Measurements from ENCODE around the gene SEC23A. TPM values are rescaled to one million over a fixed set of nuclear protein-coding genes. Genes with fewer than 3 reads are reported as not detected.
A peak's percentile ranks its signal among the peaks of the same experiment; 100 is the strongest.
"Not testable (repeated sequence)": the region's sequence is repeated elsewhere in the genome, so short reads cannot be mapped to it uniquely, and the experiment has no call there.

Gene SEC23A
- total and polyA plus RNA-seq, 5 experiments from 2014 or later, result 21.0 to 53.7 (median 28.5) TPM

- Mint-ChIP-seq H3K36me3 (no peaks in the 10 kb centered on the region), H3K4me1 (peaks cover 6 to 26% (median 18%) of the 10 kb centered on the region in 4 donors), H3K27me3 (no peaks in the 10 kb centered on the region), H3K27ac (peak overlapping the region in 1 of 10 donors; percentile 29), H3K9me3 (no peaks in the 10 kb centered on the region), H3K4me3 (no peak overlapping the region)
- ATAC-seq (no peak), DNase-seq (no peak)
- POLR2A ChIA-PET, result interaction anchor here (1.0 kb wide), 1 partner anchor 322 kb away, joined by 7 read pairs; the partner anchor contains the start of gene FBXO33
Observed at GRCh38 chr14:39109893-39110715, 7.1 kb upstream of the SEC23A start.

- Mint-ChIP-seq H3K4me3 (no peak overlapping the region), H3K27me3 (no peaks in the 10 kb centered on the region), H3K27ac (no peak overlapping the region), H3K9me3 (no peaks in the 10 kb centered on the region), H3K36me3 (no peaks in the 10 kb centered on the region), H3K4me1 (peaks cover 5 to 26% (median 14%) of the 10 kb centered on the region in 4 donors)
- POLR2A ChIA-PET, result no interaction called here
- no peak for ATAC-seq
- no peak for DNase-seq
Observed at GRCh38 chr14:39108791-39109190, 5.8 kb upstream of the SEC23A start.

DNA sequence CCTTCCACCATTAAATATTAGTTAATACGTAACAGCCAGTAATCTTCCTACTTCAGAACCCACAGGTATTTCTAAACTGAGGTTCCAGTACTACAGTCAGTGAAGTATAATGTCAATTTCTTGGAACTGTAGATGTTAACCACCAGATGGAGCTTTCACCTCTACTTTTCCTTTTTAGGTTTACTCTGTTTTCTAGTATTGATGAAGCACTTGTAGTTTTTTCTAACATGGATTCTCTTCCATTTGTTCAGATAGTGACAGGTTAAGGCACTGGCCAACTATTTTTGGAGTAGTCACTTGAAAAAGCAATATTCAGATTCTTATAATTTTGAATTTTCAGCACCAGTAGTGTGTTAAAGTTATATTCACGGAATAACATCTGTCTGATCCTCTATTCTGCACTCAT lies 4.6 kb upstream of the SEC23A start:
- ATAC-seq, result no peak
- Mint-ChIP-seq H3K27me3 (no peaks in the 10 kb centered on the region), H3K9me3 (no peaks in the 10 kb centered on the region), H3K36me3 (no peaks in the 10 kb centered on the region), H3K4me1 (peaks cover 8 to 25% (median 18%) of the 10 kb centered on the region in 4 donors), H3K4me3 (no peak overlapping the region), H3K27ac (peak overlapping the region in 2 of 10 donors; percentile 15 to 53)
- POLR2A ChIA-PET, result no interaction called here
- DNase-seq, result peak in 3 of 10 donors; percentile 27 to 41 (median 38)

DNA sequence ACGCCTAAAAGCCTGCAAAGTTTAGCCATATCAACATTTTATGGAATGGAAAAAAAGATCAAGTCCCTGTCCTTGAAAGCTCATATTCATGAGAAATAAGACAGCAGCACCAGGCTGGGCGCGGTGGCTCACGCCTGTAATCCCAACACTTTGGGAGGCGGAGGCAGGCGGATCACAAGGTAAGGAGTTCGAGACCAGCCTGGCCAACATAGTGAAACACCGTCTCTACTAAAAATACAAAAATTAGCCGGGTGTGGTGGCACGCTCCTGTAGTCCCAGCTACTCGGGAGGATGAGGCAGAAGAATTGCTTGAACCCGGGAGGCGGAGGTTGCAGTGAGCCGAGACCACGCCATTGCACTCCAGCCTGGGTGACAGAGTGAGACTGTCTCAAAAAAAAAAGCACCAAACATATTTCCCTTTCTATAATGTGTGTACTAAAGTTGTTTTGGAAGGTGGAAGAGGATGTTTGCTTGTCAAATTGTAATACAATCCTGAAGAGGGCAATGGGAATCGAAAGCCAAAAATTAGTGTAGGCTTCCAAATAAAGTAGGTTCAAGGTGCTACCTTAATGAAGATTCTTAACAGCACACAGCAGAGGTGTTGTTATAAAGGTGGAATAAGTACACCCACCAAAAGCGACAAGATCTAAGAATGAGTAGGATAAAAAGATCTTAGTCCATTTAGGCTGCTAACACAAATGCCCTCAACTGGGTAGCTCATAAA lies 1.2 kb upstream of the SEC23A start:
- Mint-ChIP-seq H3K4me1 (peaks cover 20 to 54% (median 44%) of the 10 kb centered on the region in 4 donors), H3K27ac (peak overlapping the region; percentile 93 to 99 (median 97)), H3K4me3 (peak overlapping the region; percentile 89 to 98 (median 96))
- not testable (repeated sequence) for ATAC-seq, H3K36me3 Mint-ChIP-seq, H3K9me3 Mint-ChIP-seq, H3K27me3 Mint-ChIP-seq, DNase-seq
- POLR2A ChIA-PET, result interaction anchor here (0.9 to 3.4 kb wide), 4 partner anchors 9 to 328 kb away, joined by 3 to 43 read pairs (median 20); partner anchors contain the start of genes FBXO33, GEMIN2, PNN and TRAPPC6B

- Mint-ChIP-seq H3K4me3 (peak overlapping the region; percentile 87 to 97 (median 93)), H3K27me3 (no peaks in the 10 kb centered on the region), H3K27ac (peak overlapping the region; percentile 93 to 99 (median 96)), H3K9me3 (no peaks in the 10 kb centered on the region), H3K36me3 (peaks cover 0 to 7% (median 0%) of the 10 kb centered on the region in 3 donors), H3K4me1 (peaks cover 24 to 61% (median 49%) of the 10 kb centered on the region in 4 donors)
- ATAC-seq, result peak; percentile 6 to 15
- POLR2A ChIA-PET, result interaction anchor here (0.7 to 3.4 kb wide), 10 partner anchors 11 to 333 kb away, joined by 3 to 43 read pairs (median 6); partner anchors contain the start of genes FBXO33, GEMIN2, PNN and TRAPPC6B
- DNase-seq, result peak in 3 of 10 donors; percentile 17 to 21 (median 21)
Observed at GRCh38 chr14:39102265-39102968, 618 bp downstream of the SEC23A start.

DNA sequence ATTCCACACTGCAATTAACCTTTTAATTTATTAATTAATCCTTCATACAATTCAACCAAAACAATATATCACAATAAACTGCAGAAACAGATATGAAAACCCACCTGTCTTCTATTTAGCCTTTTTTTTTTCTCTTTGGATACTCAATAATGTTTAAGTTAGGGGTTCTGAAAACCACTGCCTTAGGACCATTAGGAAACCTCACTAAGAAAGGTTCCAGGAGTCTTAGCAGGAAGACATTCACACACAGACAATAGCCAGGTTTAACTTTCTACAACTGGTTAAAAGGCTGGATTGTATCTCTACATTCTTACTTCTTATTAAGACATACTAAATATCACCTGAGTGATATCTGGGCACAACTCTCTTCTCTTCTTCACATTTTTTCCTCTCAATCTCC lies 3.3 kb downstream of the SEC23A start:
- POLR2A ChIA-PET, result no interaction called here
- Mint-ChIP-seq H3K4me1 (peaks cover 30 to 67% (median 58%) of the 10 kb centered on the region in 4 donors), H3K27ac (peak overlapping the region in 7 of 10 donors; percentile 0 to 67 (median 35)), H3K27me3 (no peaks in the 10 kb centered on the region), H3K4me3 (peak overlapping the region in 8 of 10 donors; percentile 0 to 46 (median 28)), H3K9me3 (no peaks in the 10 kb centered on the region), H3K36me3 (peaks cover 0 to 21% (median 3%) of the 10 kb centered on the region in 3 donors)
- DNase-seq, result no peak
- no peak for ATAC-seq

GRCh38 chr14:39099215-39099614 lies 3.8 kb downstream of the SEC23A start:
- DNase-seq, H3K9me3 Mint-ChIP-seq, H3K4me3 Mint-ChIP-seq, POLR2A ChIA-PET, H3K27me3 Mint-ChIP-seq, ATAC-seq: not testable (repeated sequence)
- Mint-ChIP-seq H3K4me1 (peaks cover 31 to 67% (median 59%) of the 10 kb centered on the region in 4 donors), H3K36me3 (peaks cover 0 to 26% (median 7%) of the 10 kb centered on the region in 3 donors), H3K27ac (peak overlapping the region in 5 of 10 donors; percentile 18 to 67 (median 54))

- ATAC-seq (peak; percentile 70 to 92), DNase-seq (peak in 2 of 10 donors; percentile 36 to 46)
- H3K4me1 Mint-ChIP-seq, result peaks cover 23 to 57% (median 48%) of the 10 kb centered on the region in 4 donors
- POLR2A ChIA-PET, result interaction anchor here (0.9 kb wide), 1 partner anchor 169 kb away, joined by 4 read pairs; no protein-coding TSS in a partner anchor
- H3K36me3 Mint-ChIP-seq, result peaks cover 0 to 38% (median 9%) of the 10 kb centered on the region in 3 donors
- H3K4me3 Mint-ChIP-seq, result peak overlapping the region in 9 of 10 donors; percentile 1 to 51 (median 39)
- H3K27me3 Mint-ChIP-seq, result no peaks in the 10 kb centered on the region
- peak overlapping the region; percentile 17 to 85 (median 80) for H3K27ac Mint-ChIP-seq
- no peaks in the 10 kb centered on the region for H3K9me3 Mint-ChIP-seq
Observed at GRCh38 chr14:39097159-39097558, 5.9 kb downstream of the SEC23A start.

DNA sequence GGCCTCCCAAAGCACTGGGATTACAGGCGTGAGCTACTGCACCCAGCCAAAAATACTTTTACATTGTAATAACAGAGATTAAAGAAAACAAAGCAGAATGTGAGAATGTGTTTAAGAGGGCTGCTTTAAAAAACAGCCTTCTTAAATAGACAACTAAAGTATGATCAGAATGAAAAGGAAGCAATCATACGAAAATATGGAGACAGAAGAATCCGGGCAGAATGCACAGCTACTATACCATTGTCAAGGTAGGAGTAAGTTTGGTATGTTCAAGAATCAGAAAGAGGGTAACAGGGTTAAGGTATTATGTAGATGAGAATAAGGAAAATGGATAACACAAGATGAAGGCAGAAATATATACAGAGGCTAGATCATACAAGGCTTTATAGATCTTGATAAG lies 8.5 kb downstream of the SEC23A start:
- Mint-ChIP-seq H3K27ac (peak overlapping the region; percentile 5 to 85 (median 58)), H3K9me3 (no peaks in the 10 kb centered on the region), H3K4me3 (peak overlapping the region in 1 of 10 donors; percentile 25), H3K4me1 (peaks cover 17 to 43% (median 32%) of the 10 kb centered on the region in 4 donors), H3K36me3 (peaks cover 0 to 59% (median 15%) of the 10 kb centered on the region in 3 donors), H3K27me3 (no peaks in the 10 kb centered on the region)
- POLR2A ChIA-PET, result no interaction called here
- ATAC-seq, result no peak
- DNase-seq, result no peak

DNA sequence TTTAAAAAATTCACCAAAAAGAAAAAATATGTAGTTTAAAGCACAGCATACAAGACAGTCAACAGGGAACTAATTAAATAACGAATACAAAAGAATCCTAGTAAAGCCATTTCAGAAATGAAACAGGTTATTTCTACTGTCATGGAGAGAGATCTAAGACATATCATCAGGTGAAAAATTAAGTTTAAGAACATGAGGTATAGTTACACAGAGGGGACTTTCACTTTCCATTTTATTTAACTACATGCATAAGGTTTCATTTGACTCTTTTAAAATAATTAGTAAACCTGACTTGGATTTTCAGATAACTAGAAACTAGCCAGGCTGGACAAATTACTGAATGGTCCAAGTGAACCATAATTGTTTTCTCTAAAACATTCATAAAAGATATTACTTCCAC lies 11.3 kb downstream of the SEC23A start:
- no peak overlapping the region for H3K4me3 Mint-ChIP-seq
- DNase-seq (no peak), ATAC-seq (no peak)
- H3K27me3 Mint-ChIP-seq, result no peaks in the 10 kb centered on the region
- POLR2A ChIA-PET, result no interaction called here
- peaks cover 10 to 31% (median 18%) of the 10 kb centered on the region in 4 donors for H3K4me1 Mint-ChIP-seq
- peak overlapping the region in 7 of 10 donors; percentile 3 to 38 (median 33) for H3K27ac Mint-ChIP-seq
- no peaks in the 10 kb centered on the region for H3K9me3 Mint-ChIP-seq
- peaks cover 0 to 78% (median 17%) of the 10 kb centered on the region in 3 donors for H3K36me3 Mint-ChIP-seq

- DNase-seq, result no peak
- H3K4me1 Mint-ChIP-seq, result peaks cover 10 to 31% (median 17%) of the 10 kb centered on the region in 4 donors
- POLR2A ChIA-PET, result no interaction called here
- no peak for ATAC-seq
- H3K9me3 Mint-ChIP-seq, result no peaks in the 10 kb centered on the region
- H3K27ac Mint-ChIP-seq, result peak overlapping the region in 1 of 10 donors; percentile 20
- no peak overlapping the region for H3K4me3 Mint-ChIP-seq
- no peaks in the 10 kb centered on the region for H3K27me3 Mint-ChIP-seq
- peaks cover 0 to 82% (median 24%) of the 10 kb centered on the region in 3 donors for H3K36me3 Mint-ChIP-seq
Observed at GRCh38 chr14:39090548-39091111, 12.4 kb downstream of the SEC23A start.

DNA sequence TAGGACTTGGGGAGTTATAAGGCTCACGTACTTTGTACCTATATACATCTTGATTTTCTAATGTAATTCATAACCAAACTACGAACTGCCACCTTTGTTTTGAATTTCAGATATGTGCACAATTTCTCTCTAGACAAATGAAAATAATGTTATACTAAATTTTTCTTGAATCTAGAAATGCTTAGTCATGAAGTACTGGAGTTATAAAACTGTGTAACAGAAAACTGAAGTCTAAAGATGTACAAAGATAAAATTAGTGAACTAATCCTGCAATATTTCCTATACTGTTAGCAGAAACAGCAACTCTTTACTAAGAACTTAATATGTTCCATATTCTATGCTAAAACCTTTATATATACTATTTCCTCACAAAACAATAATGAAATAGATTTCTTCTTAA lies 15.5 kb downstream of the SEC23A start:
- H3K4me3 Mint-ChIP-seq, result no peak overlapping the region
- POLR2A ChIA-PET, result no interaction called here
- no peak for ATAC-seq
- peaks cover 0 to 88% (median 28%) of the 10 kb centered on the region in 3 donors for H3K36me3 Mint-ChIP-seq
- no peak for DNase-seq
- H3K27ac Mint-ChIP-seq, result peak overlapping the region in 2 of 10 donors; percentile 5 to 24
- H3K9me3 Mint-ChIP-seq, result no peaks in the 10 kb centered on the region
- H3K4me1 Mint-ChIP-seq, result peaks cover 2 to 22% (median 15%) of the 10 kb centered on the region in 4 donors
- H3K27me3 Mint-ChIP-seq, result no peaks in the 10 kb centered on the region

All from naive thymus-derived CD8-positive, alpha-beta T cell (primary cell).